ENCODE results near the gene CNTN4. TPM values are rescaled to one million over a fixed set of nuclear protein-coding genes. Genes with fewer than 3 reads are reported as not detected.
A peak's percentile ranks its signal among the peaks of the same experiment; 100 is the strongest.
"Not testable (repeated sequence)": the region's sequence is repeated elsewhere in the genome, so short reads cannot be mapped to it uniquely, and the experiment has no call there.

Gene CNTN4
- total RNA-seq, 1 donor from 2014 or later: 2.6 TPM

DNA sequence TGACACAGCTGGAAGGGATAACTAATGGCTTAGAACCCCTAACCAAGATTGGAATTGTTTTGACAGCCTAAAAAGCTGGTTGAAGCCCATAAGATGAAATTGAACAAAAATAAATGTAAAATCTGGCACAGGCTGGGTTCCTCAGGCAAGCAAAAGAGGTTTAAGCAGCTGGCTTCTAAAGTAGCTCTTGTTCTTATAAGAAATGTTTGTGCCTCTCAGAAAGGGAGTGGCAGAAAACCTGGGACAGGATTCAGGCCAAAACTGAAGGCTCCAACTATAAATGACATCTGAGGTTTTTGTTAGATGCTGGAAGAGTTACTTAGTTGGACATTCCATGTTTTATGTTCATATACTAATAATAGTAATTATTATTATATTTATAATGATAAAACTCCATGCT lies 378.3 kb downstream of the CNTN4 start:
- ATAC-seq (ENCODE audit: poor library complexity) (no peak), DNase-seq (no peak)
- intact Hi-C loops (cut with DNase I): no loop called here

DNA sequence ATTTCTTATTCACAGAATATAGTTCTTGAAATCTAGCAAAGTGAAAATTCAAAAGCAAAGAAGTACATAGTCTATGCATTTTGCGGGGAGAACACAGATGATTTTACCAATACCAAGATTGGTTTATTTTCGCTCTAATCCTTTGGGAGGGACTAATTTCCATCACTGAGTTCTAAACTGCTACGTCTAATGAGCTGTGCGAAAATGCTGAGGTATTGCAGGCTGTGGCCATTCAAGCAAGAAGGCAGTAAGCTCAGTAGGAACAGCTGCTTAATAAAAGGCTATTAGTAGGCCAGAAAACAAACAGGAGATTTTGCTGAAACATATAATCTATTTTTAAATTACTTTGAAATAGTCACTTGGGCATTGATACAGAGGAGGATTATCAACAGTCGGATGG lies 379.0 kb downstream of the CNTN4 start:
- no peak for DNase-seq
- no peak for ATAC-seq (ENCODE audit: poor library complexity)
- intact Hi-C loops (cut with DNase I): no loop called here

DNA sequence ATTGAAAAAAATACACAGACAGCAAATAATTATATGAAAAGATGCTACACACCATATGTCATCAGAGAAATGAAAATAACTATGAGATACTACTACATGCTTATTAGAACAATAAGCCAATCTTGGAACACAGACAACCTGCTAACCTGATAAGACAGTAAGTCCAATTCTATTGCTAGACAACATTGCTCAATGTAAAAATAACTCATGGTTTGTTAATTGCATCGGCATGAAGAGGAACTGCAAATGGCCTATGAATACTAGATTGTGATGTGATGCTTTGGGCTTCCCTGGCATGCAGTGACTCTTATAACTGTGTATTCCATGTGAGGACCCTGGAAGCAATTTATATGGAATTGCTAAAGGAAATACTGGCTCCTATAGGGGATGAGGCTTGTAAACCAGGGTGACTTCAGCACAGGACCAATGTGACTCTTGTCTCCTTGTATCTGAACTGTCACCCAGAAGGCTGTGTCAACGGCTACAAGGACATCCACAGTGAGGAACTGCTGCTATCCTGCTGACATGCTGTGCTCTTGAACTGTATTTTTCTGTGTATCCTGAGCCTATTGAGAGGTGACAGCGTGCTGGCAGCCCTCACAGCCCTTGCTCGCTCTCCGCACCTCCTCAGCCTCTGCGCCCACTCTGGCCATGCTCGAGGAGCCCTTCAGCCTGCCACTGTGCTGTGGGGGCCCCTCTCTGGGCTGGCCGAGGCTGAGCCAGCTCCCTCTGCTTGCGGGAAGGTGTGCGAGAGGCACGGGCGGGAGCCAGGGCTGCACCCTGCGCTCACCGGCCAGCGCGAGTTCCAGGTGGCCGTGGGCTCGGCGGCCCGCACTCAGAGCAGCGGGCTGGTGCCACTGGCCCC lies 385.7 kb downstream of the CNTN4 start:
- peak; percentile 74 for ATAC-seq (ENCODE audit: poor library complexity)
- no peak for DNase-seq
- intact Hi-C loops (cut with DNase I): no loop called here

DNA sequence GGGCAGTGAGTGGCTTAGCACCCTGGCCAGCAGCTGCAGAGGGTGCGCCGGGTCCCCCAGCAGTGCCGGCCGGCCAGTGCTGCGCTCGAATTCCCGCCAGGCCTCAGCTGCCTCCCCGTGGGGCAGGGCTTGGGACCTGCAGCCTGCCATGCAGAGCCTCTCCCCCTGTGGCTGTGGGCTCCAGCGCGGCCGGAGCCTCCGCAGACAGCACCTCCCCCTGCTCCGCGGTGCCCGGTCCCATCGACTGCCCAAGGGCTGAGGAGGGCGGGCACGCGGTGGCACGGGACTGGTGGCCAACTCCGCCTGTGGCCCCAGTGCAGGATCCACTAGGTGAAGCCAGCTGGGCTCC lies 386.3 kb downstream of the CNTN4 start:
- DNase-seq (no peak), ATAC-seq (ENCODE audit: poor library complexity) (no peak)
- intact Hi-C loops (cut with DNase I): no loop called here

DNA sequence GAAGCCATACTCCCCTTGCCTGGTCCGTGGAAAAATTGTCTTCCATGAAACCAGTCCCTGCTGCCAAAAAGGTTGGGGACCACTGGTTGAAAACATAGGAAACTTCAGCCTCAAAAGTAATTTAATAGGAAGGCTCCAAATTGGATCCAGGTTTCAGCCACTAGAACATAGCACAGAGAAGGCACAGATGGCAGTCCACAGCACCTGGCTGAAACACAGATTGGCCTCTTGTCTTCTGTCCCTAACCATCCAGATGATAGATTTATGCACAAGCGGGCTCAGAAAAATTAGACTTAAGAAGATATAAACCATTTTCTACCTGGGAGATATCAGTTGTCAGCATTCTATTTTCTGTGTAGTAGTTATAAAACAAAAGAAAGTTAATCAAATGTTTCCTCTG lies 397.1 kb downstream of the CNTN4 start:
- intact Hi-C loops (cut with DNase I): no loop called here
- DNase-seq (no peak), ATAC-seq (ENCODE audit: poor library complexity) (no peak)

DNA sequence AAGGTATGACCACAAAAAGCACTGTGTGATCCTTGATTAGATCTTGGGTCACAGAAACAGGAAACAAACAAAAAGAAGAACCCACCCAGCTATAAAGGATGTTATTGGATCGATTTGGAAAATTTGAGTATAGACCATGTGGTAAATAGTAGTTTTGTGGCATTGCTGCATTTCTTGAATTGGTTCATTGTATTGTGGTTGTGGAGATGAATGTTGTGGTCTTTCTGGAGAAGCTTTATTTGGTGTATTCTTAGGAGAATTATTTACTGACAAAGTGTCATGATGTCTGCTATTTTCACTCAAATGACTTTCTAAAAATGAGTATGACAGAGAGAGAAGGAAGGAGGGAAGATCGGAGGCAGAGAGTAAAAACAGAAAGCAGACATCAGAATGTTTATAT lies 406.2 kb downstream of the CNTN4 start:
- no peak for ATAC-seq (ENCODE audit: poor library complexity)

DNA sequence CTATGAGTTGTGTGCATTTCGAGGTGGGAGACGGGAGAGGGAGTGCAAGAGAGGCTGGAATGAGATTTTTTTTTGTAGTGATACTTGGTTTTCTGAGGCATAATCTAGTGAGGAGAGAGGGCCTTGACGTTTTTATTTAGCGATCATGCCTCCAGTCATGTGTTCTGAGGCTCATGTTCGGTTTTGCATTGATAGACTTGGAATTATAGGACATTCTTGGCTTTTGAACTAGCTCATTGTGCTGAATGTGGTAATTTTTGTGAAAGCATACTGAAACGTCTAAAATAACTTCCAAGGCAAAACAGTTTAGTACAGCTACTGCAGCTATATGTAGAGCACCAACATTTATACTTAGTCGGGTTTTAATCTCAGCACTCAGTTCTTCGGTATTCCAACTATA lies 408.1 kb downstream of the CNTN4 start:
- DNase-seq (no peak), ATAC-seq (ENCODE audit: poor library complexity) (no peak)
- intact Hi-C loops (cut with DNase I): no loop called here

More for the DNA sequence above, 406.2 kb downstream of the CNTN4 start:
- no peak for DNase-seq
- intact Hi-C loops (cut with DNase I): no loop called here

DNA sequence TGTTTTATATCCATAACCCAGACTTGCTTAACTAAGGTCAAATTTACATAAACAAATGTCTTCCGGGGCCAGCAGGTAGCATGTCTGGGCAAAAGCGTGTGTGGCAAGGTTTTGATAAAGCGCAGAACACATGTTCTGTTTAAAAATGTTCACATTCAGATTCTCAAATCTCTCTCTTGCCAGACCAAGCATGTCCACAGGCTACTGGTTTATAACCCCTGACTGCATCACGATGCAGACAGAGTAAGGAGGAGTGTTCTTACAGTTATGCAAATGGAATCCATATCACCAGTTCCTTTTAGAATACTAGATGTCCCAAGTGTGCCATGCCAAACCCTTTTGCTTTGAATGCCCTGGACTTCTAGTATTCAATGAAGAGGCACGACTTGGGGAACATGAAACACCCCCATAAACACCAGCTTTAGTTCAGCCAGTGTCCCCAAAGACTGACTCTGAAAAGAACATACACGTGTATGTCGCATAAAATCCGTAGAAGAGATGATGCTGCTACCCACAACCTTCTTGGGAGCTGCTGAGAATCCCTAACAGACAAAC lies 412.0 kb downstream of the CNTN4 start:
- intact Hi-C loops (cut with DNase I): no loop called here
- ATAC-seq (ENCODE audit: poor library complexity): no peak
- no peak for DNase-seq

DNA sequence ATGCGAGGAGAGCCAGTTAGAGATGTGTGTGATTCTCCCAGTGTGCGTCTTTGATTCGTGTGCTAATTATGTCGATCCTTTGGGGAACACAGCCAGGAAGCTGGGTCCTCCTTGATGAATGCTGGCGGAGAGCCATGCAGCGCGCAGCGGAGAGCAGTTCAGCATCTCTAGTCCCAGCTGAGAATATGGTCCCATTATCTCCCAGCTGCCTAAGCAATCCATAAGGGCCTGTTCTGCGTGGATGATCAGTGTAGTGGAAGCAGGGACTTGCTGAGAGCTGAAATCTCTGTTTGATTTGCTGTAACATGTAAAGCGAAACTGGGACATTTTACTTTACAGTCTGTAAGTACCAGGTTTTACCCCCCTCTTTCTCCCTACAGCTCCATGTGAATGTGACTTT lies 412.7 kb downstream of the CNTN4 start:
- ATAC-seq (ENCODE audit: poor library complexity): no peak
- peak; percentile 45 for DNase-seq
- intact Hi-C loops (cut with DNase I): no loop called here

DNA sequence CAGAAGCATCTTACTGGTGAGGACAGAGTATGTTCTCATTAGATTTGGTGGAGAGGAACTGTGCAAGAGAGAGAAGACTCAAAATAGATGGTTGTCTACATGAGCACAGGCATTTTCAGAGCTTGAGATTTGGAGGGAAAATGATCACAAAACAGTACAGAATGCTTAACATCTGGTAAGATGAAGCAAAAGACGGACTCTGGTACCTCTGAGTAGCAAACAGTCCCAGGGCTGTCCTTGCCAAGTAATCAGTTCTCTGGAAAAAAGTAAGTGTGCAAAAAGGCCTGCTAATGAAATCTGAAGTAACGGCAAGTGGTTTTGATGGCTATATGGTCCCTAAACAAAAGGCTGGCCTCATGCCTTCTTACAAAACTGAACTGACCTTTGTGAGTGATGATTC lies 414.2 kb downstream of the CNTN4 start:
- intact Hi-C loops (cut with DNase I): no loop called here
- no peak for DNase-seq
- no peak for ATAC-seq (ENCODE audit: poor library complexity)

DNA sequence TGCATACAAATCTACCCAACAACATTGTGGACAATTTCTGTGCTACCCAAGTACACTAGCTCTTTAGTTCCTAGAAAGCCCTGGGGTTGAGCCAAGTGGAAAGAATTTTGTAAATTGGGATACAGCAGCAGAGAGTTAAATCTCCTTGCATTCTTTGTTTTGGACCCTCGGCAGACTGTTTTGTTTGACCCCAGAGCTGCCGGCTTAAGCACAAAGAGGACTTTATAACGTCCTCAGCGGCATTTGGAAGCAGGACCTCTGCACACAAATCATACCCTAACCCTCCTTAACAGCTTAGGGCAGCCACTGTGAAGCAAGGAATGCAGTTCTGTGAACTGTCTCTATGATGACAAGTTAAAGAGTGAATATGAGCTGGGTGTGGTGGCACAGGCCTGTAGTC lies 415.3 kb downstream of the CNTN4 start:
- DNase-seq: no peak
- no peak for ATAC-seq (ENCODE audit: poor library complexity)
- intact Hi-C loops (cut with DNase I): no loop called here

DNA sequence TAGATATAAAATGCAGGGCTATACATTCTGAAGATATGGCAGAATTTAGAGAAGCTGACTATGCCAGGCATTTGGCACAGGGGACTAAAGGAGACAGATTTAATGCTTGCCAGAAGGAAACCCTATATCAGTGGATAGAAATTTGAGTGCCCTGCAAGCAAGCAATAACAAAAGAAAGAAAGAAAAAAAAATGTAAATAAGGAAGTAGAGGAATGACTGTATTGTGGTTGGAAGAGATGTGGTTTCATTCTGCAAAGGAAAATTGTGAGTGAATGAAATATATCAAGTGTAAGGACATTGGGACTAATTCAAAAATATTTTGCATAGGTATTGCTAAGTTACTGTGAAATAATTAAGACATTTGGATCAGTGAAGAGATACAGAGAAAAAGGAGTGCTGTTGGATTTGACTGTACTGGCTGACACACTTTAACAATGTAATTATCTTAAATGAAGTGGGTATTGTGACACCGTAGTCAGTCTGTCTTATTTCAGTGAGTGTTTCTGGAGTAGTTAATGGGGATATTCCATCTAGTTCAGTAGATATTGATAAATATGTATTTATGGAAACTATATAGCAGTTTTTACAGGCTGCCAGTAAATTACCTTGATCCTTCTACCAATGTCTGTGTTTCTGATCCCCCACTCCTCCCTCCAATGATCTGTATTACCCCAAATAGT lies 418.2 kb downstream of the CNTN4 start:
- intact Hi-C loops (cut with DNase I): no loop called here
- no peak for ATAC-seq (ENCODE audit: poor library complexity)
- DNase-seq: no peak

DNA sequence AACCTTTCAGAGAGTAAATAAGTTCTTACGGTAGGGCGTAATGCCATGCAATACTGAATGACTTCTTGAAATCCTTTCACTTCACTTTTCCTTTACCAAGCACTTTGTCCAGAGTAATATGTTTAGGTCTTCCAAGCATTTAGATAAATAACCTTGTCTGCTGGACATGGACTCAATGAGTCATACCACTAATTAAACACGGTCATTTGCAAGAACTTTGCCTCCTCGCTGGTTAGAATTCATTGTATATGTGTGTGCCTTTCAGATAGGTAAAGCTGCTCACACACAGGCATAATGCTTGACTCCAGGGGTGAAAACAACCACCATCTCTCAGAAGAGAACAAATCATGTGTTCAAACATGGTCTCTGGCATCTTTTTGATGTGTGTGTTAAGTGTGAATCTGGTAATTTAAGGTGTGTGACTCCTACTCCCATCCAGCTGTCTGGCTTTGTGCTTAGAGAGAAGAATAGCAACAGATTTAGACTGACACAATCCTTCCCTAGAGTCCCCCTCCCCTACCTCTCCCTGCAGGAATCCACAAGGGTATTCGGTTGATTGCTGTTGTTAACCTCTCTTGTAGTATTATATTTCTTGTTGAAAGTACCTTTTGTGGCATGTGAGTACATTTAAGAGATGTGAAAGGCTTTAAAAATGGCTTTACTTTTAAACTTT lies 419.0 kb downstream of the CNTN4 start:
- intact Hi-C loops (cut with DNase I): no loop called here
- DNase-seq (no peak), ATAC-seq (ENCODE audit: poor library complexity) (no peak)

DNA sequence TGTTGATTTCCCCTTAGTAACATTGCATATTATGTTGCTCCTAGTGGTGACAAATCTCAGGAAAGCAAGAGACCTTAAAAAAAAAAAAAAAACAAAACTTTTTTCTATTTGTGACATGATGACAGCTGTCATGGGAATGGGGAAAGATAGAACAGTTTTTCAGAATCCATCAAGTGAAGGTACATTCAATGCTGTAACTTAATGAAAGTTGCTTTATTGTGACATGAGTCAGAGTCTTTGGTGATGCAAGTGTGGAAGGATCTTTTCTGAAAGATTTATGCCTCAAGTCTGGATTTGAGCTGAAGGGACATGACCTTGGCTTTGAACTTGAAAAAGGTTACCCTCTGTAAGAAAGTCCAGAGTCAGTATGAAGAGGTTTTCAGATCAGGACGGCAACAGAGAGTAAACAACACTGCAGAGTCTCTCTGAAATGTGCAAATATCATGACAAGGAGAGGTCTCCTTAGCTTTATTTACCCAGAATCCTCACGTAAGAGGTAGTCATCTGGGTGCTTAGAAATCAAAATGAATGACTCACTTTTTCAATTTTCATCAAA lies 424.7 kb downstream of the CNTN4 start:
- DNase-seq: no peak
- ATAC-seq (ENCODE audit: poor library complexity): no peak
- intact Hi-C loops (cut with DNase I): no loop called here

DNA sequence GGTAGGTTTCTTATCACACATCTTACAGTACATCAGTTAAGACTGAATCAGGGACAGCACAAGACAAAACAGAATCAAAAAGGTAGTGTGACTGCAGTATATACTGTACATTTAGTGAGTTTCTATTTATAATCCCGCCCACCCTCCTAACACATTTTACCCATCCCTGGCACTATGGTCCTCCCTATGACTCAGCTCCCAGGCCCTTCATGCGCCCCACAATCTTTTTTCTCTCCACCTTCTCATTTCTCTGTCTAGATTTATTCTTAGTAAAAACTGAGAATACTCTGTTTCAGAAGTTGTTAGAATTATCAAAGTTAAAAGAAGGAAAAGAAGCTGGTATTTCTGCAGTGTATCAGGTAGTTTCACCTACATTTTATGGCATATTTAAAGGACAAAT lies 427.3 kb downstream of the CNTN4 start:
- intact Hi-C loops (cut with DNase I): no loop called here
- DNase-seq (no peak), ATAC-seq (ENCODE audit: poor library complexity) (no peak)

DNA sequence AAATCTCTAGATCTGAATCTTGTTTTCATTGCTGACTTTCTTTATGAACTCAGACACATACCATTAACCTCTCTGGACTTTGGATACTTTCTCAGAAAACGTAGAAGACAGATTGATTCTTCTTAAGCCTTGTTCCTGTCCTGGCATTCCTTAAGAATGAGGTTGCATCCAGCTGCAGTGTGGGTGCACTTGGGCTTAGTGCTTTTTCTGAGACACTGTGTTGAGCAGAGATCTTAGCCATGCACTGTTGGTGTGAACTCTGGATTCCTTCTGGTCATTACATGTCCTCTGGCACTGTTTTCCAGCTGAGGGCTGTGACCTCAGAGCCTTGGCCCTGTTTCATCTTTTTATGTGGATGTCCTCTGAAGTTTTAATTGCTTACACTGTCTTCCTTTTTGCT lies 428.3 kb downstream of the CNTN4 start:
- no peak for ATAC-seq (ENCODE audit: poor library complexity)
- intact Hi-C loops (cut with DNase I): no loop called here
- DNase-seq: no peak

DNA sequence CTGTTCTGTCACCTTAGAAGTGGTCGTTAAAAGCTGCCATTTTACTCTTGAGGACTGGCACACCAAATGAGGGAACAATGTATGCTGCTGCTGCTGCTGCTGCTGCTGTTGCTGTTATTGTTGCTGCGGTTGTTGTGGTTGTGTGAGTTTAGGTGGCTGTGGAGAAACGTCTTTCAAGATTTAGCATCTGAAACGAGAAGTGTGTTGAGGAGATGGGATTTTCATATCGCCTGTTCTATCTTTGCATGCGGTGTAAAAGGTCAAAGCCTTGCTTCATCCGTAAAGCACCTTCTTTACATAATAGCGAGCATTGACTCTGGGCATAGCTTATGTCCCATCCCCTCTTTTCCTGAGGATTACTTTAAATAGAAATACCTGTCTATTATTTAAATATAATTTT lies 428.7 kb downstream of the CNTN4 start:
- intact Hi-C loops (cut with DNase I); ATAC-seq (ENCODE audit: poor library complexity): not testable (repeated sequence)

DNA sequence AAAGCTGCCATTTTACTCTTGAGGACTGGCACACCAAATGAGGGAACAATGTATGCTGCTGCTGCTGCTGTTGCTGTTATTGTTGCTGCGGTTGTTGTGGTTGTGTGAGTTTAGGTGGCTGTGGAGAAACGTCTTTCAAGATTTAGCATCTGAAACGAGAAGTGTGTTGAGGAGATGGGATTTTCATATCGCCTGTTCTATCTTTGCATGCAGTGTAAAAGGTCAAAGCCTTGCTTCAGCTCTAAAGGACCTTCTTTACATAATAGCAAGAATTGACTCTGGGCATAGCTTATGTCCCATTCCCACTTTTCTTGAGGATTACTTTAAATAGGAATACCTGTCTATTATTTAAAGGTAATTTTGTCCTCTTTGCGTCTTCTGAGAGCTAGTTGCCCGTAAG lies 436.1 kb downstream of the CNTN4 start:
- intact Hi-C loops (cut with DNase I); ATAC-seq (ENCODE audit: poor library complexity); DNase-seq: not testable (repeated sequence)

More for the DNA sequence above, 428.7 kb downstream of the CNTN4 start:
- not testable (repeated sequence) for DNase-seq

DNA sequence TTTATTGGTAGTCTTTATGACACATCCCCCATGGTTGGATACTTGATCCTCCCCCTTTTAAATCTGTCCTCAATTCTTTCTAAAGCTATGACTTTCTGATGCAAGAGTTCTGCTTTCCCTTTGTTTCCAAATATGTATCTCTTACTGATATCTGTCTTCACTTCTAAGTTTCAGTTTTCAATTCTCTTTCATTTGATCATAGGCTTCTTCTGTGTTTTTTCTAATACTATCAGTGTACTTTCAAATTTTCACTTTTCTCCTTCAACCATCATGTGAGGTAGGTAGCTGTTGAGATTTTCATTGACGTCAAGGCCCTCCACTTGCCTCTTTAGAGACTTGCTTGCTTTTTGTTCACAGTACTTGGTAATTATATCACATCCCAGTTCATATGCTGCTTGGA lies 436.5 kb downstream of the CNTN4 start:
- intact Hi-C loops (cut with DNase I): no loop called here
- ATAC-seq (ENCODE audit: poor library complexity): no peak
- DNase-seq: no peak

All from Right ventricle myocardium superior (tissue), 1 donor.